Vagina (tissue), 2 donors: ENCODE results near the gene MGAT5.

Source experiments
- POLR2A ChIP-seq, 2 donors: fragments of 450-650 bp; IDR thresholded peaks; one replicate each; pipeline ENCODE4 v1.6.1; 2017; ENCODE audit warnings: antibody characterized with exemption in 2 of 2, mild to moderate bottlenecking in 2 of 2, moderate library complexity in 2 of 2
- POLR2AphosphoS5 ChIP-seq, 2 donors: sonication (generic); formaldehyde crosslinking; IDR thresholded peaks; one replicate each; pipeline ENCODE4 v1.9.0; 2017; ENCODE audit warnings: antibody characterized with exemption in 2 of 2, mild to moderate bottlenecking in 2 of 2, low read depth in 1 of 2; ENCODE audit not compliant: insufficient read depth in 1 of 2
- TF ChIP-seq, protein P1 (sequence below), 3 experiments: fragments of 450-650 bp in 2 of 3; fragments of 200-600 bp in 1 of 3; sonication (generic) in 1 of 3; IDR thresholded peaks; one replicate each; pipeline ENCODE4 v1.5.1; 2017 to 2019; ENCODE audit warnings: antibody characterized with exemption in 3 of 3, mild to moderate bottlenecking in 2 of 3, moderate library complexity in 2 of 3

DNA sequence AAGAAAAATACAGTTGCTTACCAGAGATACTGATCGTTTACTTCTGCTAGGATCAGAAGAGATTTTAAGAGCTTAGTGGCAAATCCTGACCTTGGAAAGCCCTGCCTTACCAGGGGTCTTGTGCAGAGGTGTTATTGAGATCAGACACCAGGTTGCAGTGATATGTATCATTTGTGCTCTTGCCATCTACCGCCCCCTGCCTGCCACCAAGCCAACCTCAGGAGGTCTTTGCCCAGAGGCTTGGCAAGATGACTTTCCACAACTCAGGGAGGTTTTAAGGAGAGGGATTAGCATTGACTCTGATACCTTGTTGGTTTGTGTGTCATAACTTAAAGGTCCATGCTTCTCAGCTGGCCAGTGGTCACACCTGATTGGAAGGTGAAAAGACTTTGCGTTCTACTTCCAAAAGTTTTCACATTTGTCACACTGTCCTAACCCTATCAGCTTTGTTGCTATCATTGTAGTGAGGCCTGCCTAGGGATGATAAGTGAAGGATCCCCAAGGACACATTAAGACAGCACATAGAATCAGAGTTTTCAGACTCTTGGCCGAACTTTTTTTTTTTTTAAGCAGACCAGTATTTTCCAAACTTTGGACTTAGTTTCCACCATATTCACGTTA, 46.2 kb upstream of the MGAT5 start:
- TF ChIP-seq, protein P1, sequence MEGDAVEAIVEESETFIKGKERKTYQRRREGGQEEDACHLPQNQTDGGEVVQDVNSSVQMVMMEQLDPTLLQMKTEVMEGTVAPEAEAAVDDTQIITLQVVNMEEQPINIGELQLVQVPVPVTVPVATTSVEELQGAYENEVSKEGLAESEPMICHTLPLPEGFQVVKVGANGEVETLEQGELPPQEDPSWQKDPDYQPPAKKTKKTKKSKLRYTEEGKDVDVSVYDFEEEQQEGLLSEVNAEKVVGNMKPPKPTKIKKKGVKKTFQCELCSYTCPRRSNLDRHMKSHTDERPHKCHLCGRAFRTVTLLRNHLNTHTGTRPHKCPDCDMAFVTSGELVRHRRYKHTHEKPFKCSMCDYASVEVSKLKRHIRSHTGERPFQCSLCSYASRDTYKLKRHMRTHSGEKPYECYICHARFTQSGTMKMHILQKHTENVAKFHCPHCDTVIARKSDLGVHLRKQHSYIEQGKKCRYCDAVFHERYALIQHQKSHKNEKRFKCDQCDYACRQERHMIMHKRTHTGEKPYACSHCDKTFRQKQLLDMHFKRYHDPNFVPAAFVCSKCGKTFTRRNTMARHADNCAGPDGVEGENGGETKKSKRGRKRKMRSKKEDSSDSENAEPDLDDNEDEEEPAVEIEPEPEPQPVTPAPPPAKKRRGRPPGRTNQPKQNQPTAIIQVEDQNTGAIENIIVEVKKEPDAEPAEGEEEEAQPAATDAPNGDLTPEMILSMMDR (IDR thresholded peaks at IDR 0.05): peak in 2 of 3 experiments; percentile 40 to 43
- TF ChIP-seq POLR2AphosphoS5 (IDR thresholded peaks at IDR 0.05; ENCODE audit: insufficient read depth in 1 of 2, low read depth in 1 of 2): no peak
- no peak for TF ChIP-seq POLR2A (IDR thresholded peaks at IDR 0.05)
